ENCODE results near the gene TYW3. TPM values are rescaled to one million over a fixed set of nuclear protein-coding genes. Genes with fewer than 3 reads are reported as not detected.

Gene TYW3
- total RNA-seq, 1 experiment from 2014 or later = 32.9 TPM

GRCh38 chr1:74777525-74777924 is 44.6 kb downstream of the TYW3 start:
- ATAC-seq (no peak), DNase-seq (ENCODE audit: low spot score) (no peak)
- no peak for TF ChIP-seq NR3C1 (CRISPR knock-in tag; conservative IDR thresholded peaks at IDR 0.05; ENCODE audit: low read depth)
- TF ChIP-seq MYBL2 (CRISPR knock-in tag; IDR thresholded peaks at IDR 0.05) = no peak
- no peak for TF ChIP-seq SP1 (CRISPR knock-in tag; conservative IDR thresholded peaks at IDR 0.05)
- TF ChIP-seq ERG (CRISPR knock-in tag; IDR thresholded peaks at IDR 0.05) = no peak
- no peak for TF ChIP-seq RORB (CRISPR knock-in tag; IDR thresholded peaks at IDR 0.05)
- TF ChIP-seq, protein P1, sequence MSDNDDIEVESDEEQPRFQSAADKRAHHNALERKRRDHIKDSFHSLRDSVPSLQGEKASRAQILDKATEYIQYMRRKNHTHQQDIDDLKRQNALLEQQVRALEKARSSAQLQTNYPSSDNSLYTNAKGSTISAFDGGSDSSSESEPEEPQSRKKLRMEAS (CRISPR knock-in tag; IDR thresholded peaks at IDR 0.05) = no peak
- no peak for TF ChIP-seq IRF2 (CRISPR knock-in tag; IDR thresholded peaks at IDR 0.05; ENCODE audit: borderline replicate concordance, low read depth)
- no peak for TF ChIP-seq TCF7 (CRISPR knock-in tag; IDR thresholded peaks at IDR 0.05; ENCODE audit: low read depth)
- no peak for TF ChIP-seq GABPB1 (CRISPR knock-in tag; IDR thresholded peaks at IDR 0.05)
- TF ChIP-seq, protein P2, sequence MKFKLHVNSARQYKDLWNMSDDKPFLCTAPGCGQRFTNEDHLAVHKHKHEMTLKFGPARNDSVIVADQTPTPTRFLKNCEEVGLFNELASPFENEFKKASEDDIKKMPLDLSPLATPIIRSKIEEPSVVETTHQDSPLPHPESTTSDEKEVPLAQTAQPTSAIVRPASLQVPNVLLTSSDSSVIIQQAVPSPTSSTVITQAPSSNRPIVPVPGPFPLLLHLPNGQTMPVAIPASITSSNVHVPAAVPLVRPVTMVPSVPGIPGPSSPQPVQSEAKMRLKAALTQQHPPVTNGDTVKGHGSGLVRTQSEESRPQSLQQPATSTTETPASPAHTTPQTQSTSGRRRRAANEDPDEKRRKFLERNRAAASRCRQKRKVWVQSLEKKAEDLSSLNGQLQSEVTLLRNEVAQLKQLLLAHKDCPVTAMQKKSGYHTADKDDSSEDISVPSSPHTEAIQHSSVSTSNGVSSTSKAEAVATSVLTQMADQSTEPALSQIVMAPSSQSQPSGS (CRISPR knock-in tag; IDR thresholded peaks at IDR 0.05; ENCODE audit: borderline replicate concordance, low read depth) = no peak
- TF ChIP-seq, protein P3, sequence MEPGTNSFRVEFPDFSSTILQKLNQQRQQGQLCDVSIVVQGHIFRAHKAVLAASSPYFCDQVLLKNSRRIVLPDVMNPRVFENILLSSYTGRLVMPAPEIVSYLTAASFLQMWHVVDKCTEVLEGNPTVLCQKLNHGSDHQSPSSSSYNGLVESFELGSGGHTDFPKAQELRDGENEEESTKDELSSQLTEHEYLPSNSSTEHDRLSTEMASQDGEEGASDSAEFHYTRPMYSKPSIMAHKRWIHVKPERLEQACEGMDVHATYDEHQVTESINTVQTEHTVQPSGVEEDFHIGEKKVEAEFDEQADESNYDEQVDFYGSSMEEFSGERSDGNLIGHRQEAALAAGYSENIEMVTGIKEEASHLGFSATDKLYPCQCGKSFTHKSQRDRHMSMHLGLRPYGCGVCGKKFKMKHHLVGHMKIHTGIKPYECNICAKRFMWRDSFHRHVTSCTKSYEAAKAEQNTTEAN (CRISPR knock-in tag; IDR thresholded peaks at IDR 0.05) = no peak
- TF ChIP-seq EMX1 (CRISPR knock-in tag; IDR thresholded peaks at IDR 0.05) = no peak
- no peak overlapping the region for H3K27ac Mint-ChIP-seq
- H3K9me3 Mint-ChIP-seq = no peaks in the 10 kb centered on the region
- no peaks in the 10 kb centered on the region for H3K36me3 Mint-ChIP-seq
- POLR2A ChIA-PET = no interaction called here
- H3K4me3 Mint-ChIP-seq = no peak overlapping the region
- CTCF ChIA-PET = interaction anchor here (3.1 kb wide), 1 partner anchor 10 kb away, joined by 15 read pairs; no protein-coding TSS in a partner anchor
- H3K27me3 Mint-ChIP-seq (ENCODE audit: low read depth) = no peaks in the 10 kb centered on the region
- peaks cover 21% of the 10 kb centered on the region for H3K4me1 Mint-ChIP-seq

GRCh38 chr1:74779750-74780149 is 46.8 kb downstream of the TYW3 start:
- ATAC-seq = no peak
- no peaks in the 10 kb centered on the region for H3K9me3 Mint-ChIP-seq
- no peak overlapping the region for H3K27ac Mint-ChIP-seq
- H3K27me3 Mint-ChIP-seq (ENCODE audit: low read depth) = no peaks in the 10 kb centered on the region
- no peaks in the 10 kb centered on the region for H3K36me3 Mint-ChIP-seq
- TF ChIP-seq EMX1 (CRISPR knock-in tag; IDR thresholded peaks at IDR 0.05) (no peak), IRF2 (CRISPR knock-in tag; IDR thresholded peaks at IDR 0.05; ENCODE audit: borderline replicate concordance, low read depth) (no peak), CREB1 (CRISPR knock-in tag; IDR thresholded peaks at IDR 0.05) (no peak), MXD4 (CRISPR knock-in tag; IDR thresholded peaks at IDR 0.05; ENCODE audit: borderline replicate concordance) (no peak)
- TF ChIP-seq, protein P4, sequence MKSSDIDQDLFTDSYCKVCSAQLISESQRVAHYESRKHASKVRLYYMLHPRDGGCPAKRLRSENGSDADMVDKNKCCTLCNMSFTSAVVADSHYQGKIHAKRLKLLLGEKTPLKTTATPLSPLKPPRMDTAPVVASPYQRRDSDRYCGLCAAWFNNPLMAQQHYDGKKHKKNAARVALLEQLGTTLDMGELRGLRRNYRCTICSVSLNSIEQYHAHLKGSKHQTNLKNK (CRISPR knock-in tag; IDR thresholded peaks at IDR 0.05) = no peak
- TF ChIP-seq, protein P5, sequence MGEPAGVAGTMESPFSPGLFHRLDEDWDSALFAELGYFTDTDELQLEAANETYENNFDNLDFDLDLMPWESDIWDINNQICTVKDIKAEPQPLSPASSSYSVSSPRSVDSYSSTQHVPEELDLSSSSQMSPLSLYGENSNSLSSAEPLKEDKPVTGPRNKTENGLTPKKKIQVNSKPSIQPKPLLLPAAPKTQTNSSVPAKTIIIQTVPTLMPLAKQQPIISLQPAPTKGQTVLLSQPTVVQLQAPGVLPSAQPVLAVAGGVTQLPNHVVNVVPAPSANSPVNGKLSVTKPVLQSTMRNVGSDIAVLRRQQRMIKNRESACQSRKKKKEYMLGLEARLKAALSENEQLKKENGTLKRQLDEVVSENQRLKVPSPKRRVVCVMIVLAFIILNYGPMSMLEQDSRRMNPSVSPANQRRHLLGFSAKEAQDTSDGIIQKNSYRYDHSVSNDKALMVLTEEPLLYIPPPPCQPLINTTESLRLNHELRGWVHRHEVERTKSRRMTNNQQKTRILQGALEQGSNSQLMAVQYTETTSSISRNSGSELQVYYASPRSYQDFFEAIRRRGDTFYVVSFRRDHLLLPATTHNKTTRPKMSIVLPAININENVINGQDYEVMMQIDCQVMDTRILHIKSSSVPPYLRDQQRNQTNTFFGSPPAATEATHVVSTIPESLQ (CRISPR knock-in tag; IDR thresholded peaks at IDR 0.05) = no peak
- TF ChIP-seq, protein P6, sequence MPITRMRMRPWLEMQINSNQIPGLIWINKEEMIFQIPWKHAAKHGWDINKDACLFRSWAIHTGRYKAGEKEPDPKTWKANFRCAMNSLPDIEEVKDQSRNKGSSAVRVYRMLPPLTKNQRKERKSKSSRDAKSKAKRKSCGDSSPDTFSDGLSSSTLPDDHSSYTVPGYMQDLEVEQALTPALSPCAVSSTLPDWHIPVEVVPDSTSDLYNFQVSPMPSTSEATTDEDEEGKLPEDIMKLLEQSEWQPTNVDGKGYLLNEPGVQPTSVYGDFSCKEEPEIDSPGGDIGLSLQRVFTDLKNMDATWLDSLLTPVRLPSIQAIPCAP (CRISPR knock-in tag; IDR thresholded peaks at IDR 0.05) = no peak
- ChIA-PET POLR2A (no interaction called here), CTCF (no interaction called here)
- peaks cover 21% of the 10 kb centered on the region for H3K4me1 Mint-ChIP-seq
- no peak for DNase-seq (ENCODE audit: low spot score)
- no peak overlapping the region for H3K4me3 Mint-ChIP-seq
